GM10847 (cell line): ENCODE measurements around the gene GGNBP2.

ENCODE experiments used
- POLR2A ChIP-seq: IDR thresholded peaks from 2 replicates; pipeline ENCODE4 v1.6.1; 2011; ENCODE audit not compliant: insufficient read length; ENCODE audit errors: extremely low read depth

Gene GGNBP2

DNA sequence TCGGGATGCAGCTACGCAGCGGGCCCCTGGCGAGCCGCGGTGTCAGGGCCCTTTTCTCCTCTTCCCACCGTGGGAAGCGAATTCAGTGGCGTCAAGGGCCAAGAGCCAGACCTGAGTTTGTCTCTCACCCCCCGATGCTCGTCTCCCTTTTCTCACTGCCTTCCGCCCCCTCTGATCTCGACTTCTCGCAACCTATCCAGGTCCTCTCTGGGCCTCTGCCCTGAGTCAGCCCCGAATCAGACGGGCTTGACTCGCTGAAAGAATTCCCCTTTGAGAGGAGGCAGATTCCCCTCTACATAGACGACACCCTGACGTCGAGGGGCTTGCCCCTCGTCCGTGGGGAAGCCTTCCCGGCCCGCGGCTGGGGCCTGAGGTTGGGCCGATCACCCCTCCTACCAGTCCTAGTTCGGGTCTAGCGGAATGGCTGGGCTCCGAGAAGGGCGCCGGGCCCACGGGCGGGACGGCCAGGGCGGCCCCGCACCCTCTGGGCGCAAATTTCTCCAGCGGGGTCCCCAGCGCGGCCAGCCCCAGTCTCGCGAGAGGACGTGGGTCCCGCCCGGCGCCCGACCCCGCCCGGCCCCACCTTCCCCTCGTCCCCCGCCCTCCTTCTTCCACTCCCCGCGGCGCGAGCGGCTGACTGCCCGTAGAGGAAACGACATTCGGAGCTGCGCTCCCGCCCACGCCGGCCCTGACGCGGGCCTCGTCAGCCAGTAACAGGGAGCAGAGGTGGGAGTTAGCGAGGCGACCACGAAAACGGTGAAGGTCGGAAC, at the start of gene GGNBP2:
GGNBP2 (plus strand) TSS at position 613 of the 770 bp plus-strand sequence. CDS start 806 bp downstream, outside the sequence.
- peak; percentile 86 for TF ChIP-seq POLR2A

DNA sequence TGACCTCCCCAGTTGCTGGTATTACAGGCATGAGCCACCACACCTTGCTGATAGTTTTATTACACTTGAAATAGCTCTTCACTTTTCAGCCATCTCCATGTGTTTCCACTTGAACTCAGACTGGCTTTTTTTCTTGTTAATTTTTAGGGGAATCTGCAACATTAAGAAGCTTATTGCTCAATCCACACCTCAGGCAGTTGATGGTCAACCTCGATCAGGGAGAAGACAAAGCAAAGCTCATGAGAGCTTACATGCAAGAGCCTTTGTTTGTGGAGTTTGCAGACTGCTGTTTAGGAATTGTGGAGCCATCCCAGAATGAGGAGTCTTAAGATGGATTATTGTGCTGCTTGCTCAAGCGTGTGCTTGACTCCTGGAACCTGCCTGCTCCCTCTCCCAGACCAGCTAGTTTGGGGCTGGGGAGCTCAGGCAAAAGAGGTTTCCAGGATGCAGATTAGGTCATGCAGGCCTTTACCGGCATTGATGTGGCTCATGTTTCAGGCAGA, 49.6 kb upstream of the GGNBP2 start:
- TF ChIP-seq POLR2A, result no peak

DNA sequence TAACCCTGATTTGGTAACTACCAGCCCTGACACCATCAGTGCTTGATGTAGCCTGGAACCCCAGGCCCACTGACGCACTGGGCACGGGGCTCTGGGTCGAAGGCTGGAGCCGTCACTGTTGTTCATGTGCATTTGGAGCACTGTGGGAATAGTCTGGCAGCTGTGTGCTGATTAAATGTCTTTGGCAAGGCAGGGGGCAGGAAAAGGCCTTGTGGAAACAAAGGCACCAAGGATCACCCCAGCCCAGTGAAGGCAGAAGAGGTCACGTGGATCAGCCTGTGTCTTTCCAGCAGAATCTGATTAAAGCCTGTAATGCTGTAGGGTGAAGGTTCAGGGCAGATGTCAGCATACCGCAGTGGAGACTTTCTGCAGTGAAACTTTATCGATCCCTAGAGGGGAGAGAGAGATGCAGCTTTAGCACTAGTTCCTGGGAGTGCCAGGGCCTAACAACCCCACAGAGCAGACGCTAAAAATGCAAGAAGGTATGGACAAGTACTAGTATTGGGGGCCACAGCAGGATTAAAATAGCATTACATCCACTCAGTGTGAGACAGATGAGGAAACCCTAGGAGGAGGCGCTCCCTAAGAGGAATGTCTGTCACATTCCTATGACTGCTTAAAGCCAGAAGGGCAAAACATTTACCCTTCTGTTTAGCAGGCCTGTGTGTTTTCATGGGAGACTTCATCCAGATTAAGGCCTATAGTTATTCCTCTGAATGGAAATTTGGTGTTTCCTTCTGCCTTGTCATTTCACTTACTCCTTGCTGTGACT, 48.5 kb upstream of the GGNBP2 start:
- TF ChIP-seq POLR2A, result no peak

- no peak for TF ChIP-seq POLR2A
These were observed 46.6 kb upstream of the GGNBP2 start for GRCh38 chr17:36498155-36498554.

- TF ChIP-seq POLR2A, result no peak
These were observed 46.0 kb upstream of the GGNBP2 start for GRCh38 chr17:36498560-36499300.

DNA sequence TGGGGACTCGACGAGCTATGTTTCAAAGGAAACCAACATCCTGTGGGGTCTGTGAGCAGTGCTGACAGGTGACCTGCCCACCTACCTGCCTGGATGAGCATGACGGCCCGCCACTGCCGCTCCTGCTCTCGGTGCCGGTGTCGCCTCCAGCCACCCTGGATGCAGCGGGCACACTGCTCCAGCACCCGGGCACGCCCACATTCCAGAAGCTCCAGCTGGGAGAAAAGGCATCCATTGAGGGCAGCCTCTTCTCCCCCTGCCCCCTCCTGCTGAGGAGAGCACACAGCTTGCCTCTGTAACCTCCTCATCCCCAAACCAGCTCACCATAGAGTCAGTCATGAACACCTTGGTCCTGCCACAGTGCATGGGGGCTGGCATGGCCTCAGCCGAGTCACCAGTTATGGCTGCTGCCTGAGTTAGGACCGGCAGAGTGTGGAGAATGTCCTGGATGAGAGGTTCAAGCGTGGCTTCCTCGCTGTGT, 43.9 kb upstream of the GGNBP2 start:
- no peak for TF ChIP-seq POLR2A

- no peak for TF ChIP-seq POLR2A
These were observed 43.4 kb upstream of the GGNBP2 start for GRCh38 chr17:36501351-36501750.

- no peak for TF ChIP-seq POLR2A
These were observed 42.8 kb upstream of the GGNBP2 start for GRCh38 chr17:36501963-36502362.

GRCh38 chr17:36503456-36504155, 41.1 kb upstream of the GGNBP2 start:
- no peak for TF ChIP-seq POLR2A

GRCh38 chr17:36504156-36504545, 40.6 kb upstream of the GGNBP2 start:
- TF ChIP-seq POLR2A, result no peak

DNA sequence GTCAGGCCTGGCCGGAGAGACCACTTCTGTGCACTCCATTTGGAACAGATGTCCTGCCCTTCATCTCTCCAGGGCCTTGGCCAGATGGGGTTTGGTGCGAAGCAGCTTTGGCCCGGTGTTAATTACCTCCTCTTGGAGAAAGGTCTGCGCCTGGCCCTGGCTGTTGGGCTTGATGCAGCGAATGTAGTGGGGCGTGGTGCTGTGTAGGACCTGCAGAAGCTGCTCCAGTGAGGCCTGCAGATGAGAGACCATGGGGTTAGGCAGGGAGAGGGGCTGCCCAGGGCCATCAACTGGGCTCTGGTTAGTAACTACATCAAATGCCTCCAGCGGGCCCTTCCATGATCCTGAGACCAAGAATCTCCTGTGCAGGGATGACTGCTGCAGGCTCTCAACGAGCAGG, 39.5 kb upstream of the GGNBP2 start:
- TF ChIP-seq POLR2A, result no peak

GRCh38 chr17:36506249-36506826, 38.4 kb upstream of the GGNBP2 start:
- no peak for TF ChIP-seq POLR2A

DNA sequence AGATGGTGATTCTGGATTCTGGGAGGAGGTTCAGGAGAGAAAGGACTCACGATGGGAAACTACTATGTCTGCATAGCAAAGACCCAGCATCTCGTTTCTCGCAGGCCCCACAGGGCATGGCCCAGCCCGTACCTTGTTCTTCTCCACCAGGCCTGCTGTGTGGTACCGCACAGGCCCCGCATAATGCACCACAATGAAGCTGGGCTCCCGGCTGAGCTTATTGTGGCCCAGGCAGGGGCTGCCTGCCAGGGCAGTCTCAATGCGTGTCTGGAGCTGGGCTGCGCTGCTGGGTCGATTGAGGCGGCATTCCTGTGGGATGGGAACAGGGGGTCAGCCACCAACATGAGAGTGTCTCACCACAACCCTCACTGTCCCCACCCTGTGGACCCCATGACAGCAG, 37.9 kb upstream of the GGNBP2 start:
- no peak for TF ChIP-seq POLR2A

- TF ChIP-seq POLR2A, result no peak
These were observed 37.5 kb upstream of the GGNBP2 start for GRCh38 chr17:36507266-36507665.
